GM10266 (cell line): Measurements from ENCODE around the gene ADGRE3.

ENCODE experiments used
- DNase-seq: peaks from one replicate; pipeline ENCODE4 v3.0.0; 2012; ENCODE audit errors: extremely low spot score
- TF ChIP-seq, protein P1 (sequence below): IDR thresholded peaks from 2 replicates; pipeline ENCODE4 v1.5.1; 2012; ENCODE audit warnings: mild to moderate bottlenecking, low read depth; ENCODE audit not compliant: control insufficient read depth, insufficient read depth; ENCODE audit errors: missing control alignments

The ADGRE3 gene, protein sequence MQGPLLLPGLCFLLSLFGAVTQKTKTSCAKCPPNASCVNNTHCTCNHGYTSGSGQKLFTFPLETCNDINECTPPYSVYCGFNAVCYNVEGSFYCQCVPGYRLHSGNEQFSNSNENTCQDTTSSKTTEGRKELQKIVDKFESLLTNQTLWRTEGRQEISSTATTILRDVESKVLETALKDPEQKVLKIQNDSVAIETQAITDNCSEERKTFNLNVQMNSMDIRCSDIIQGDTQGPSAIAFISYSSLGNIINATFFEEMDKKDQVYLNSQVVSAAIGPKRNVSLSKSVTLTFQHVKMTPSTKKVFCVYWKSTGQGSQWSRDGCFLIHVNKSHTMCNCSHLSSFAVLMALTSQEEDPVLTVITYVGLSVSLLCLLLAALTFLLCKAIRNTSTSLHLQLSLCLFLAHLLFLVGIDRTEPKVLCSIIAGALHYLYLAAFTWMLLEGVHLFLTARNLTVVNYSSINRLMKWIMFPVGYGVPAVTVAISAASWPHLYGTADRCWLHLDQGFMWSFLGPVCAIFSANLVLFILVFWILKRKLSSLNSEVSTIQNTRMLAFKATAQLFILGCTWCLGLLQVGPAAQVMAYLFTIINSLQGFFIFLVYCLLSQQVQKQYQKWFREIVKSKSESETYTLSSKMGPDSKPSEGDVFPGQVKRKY

DNA sequence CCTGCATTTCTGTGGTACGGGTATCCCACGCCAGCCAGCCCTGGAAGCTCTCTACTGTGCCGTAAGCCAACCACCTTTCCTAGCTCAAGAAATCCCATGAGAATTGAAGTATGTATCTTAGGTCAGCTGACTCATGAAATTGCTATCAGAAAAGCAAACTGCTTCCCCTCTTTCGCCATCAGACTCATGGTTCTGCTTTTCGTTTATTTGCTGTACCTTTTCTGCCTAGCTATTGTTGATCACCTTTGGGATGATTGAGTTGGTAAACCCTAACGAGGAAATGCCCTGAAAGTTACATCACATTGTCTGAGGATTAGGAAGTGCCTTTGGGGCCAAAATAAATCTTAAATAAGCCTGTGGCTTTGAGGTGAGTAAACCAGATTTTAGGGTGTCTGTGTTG is at the start of gene ADGRE3:
Gene ADGRE3, minus strand, starts transcription at position 81 of the 400 bp plus-strand sequence. Its CDS starts 74 bp downstream, at position 7.
- TF ChIP-seq, protein P1, sequence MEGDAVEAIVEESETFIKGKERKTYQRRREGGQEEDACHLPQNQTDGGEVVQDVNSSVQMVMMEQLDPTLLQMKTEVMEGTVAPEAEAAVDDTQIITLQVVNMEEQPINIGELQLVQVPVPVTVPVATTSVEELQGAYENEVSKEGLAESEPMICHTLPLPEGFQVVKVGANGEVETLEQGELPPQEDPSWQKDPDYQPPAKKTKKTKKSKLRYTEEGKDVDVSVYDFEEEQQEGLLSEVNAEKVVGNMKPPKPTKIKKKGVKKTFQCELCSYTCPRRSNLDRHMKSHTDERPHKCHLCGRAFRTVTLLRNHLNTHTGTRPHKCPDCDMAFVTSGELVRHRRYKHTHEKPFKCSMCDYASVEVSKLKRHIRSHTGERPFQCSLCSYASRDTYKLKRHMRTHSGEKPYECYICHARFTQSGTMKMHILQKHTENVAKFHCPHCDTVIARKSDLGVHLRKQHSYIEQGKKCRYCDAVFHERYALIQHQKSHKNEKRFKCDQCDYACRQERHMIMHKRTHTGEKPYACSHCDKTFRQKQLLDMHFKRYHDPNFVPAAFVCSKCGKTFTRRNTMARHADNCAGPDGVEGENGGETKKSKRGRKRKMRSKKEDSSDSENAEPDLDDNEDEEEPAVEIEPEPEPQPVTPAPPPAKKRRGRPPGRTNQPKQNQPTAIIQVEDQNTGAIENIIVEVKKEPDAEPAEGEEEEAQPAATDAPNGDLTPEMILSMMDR: no peak
- no peak for DNase-seq

DNA sequence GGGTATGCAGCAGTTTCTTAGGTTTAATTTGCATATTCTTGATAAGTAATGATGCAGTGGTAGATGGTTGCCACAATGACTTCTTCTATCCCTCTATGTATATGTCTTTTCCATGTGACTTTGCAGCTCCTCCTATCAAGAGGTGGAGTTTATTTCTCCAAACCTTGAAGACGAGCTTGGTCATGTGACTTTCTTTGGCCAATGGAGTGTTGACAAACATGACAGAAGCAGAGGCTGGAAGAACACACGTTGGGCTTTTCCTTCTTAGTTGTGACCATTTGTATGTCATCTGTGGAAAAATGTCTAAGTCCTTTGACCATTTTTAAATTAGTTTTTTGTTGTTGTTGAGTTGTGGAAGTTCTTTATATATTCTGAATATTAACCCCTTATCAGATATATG is 47.5 kb upstream of the ADGRE3 start:
- DNase-seq: no peak
- TF ChIP-seq, protein P1: no peak

DNA sequence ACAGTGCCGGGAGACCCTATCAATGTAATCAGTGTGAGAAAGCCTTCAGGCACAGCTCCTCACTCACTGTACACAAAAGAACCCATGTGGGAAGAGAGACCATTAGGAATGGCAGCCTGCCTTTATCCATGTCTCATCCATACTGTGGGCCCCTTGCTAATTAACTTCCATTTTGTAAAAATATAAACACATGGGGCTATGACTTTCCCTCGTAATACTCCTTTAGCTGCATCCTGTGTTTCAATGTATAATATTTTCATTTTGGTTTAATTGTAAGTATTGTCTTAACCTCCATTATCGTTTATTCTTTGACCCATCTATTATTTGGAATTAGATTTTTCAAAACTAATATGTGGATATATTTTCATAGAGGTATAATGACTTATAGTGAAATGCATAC is 44.5 kb upstream of the ADGRE3 start:
- TF ChIP-seq, protein P1: no peak
- DNase-seq: no peak

DNA sequence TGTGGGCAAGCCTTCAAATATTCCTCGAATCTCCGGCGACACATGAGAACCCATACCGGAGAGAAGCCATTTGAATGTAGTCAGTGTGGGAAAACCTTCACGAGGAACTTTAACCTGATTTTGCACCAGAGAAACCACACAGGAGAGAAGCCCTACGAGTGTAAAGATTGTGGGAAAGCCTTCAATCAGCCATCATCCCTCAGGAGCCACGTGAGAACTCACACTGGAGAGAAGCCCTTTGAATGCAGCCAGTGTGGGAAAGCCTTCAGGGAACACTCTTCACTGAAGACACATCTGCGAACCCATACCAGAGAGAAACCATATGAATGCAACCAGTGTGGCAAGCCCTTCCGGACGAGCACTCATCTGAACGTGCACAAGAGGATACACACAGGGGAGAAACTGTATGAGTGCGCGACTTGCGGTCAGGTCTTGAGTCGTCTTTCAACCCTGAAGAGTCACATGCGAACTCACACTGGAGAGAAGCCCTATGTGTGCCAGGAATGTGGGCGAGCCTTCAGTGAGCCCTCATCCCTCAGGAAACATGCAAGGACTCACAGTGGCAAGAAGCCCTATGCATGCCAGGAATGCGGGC is 44.0 kb upstream of the ADGRE3 start:
- DNase-seq: no peak
- TF ChIP-seq, protein P1: no peak

DNA sequence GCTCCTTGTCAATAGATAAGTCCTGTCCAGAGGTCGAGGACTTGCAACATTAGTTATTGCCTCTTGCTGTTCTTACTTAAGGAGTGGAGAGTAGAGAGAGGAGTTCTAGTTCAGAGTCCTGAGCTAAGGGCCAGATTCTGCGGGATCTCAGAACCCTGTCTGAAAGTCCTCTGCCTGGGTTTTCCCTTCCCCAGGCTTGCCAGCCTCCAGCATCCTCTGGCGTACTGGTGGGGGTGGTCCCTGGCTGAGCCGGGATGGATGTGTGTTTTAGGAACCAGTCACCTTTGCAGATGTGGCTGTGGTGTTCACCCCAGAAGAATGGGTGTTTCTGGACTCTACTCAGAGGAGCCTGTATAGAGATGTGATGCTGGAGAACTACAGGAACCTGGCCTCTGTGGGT is 41.2 kb upstream of the ADGRE3 start:
- TF ChIP-seq, protein P1: no peak
- DNase-seq: no peak

DNA sequence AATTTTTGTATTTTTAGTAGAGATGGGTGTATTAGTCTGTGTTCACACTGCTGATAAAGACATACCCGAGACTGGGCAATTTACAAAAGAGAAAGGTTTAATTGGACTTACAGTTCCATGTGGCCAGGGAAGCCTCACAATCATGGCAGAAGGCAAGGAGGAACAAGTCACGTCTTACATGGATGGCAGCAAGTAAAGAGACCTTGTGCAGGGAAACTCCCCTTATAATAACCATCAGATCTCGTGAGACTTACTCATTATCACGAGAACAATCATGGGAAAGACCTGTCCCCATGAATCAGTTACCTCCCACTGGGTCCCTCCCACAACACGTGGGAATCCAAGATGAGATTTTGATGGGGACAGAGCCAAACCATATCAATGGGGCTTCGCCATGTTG is 29.8 kb upstream of the ADGRE3 start:
- TF ChIP-seq, protein P1: no peak
- DNase-seq: no peak

DNA sequence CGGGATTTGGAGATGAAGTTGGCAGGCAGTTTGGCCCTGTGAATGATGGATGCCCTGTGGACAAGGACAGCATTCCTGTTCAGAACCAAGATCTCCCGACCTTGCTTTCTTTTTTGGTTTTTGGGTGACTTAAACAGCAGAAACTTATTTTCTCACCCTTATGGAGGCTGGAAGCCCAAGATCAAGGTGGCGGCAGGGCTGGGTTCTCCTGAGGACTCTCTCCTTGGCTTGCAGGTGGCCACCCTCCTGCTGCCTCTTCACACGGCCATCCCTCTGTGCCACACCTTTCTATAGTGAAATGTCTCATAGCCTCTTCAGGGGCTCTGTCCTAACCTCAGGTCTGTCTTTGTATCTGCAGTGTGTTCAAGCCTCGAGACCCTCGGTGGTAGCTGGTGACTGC is 29.2 kb upstream of the ADGRE3 start:
- TF ChIP-seq, protein P1: no peak
- DNase-seq: no peak
